Epithelial cell of esophagus (primary cell): ENCODE data around the gene AFAP1L2.

Experiments used
- DNase-seq: peaks from one replicate; pipeline ENCODE4 v3.0.0; 2010; ENCODE audit warnings: low read depth
- H3K4me3 ChIP-seq: 2 replicates; pipeline ENCODE4 v1.5.1; 2011; ENCODE audit warnings: mild to moderate bottlenecking, low read length, control low read depth
- CTCF ChIP-seq: IDR thresholded peaks from 2 replicates; pipeline ENCODE4 v1.5.1; 2011; ENCODE audit warnings: low read depth, mild to moderate bottlenecking, low read length, control low read depth, inconsistent platforms; ENCODE audit not compliant: insufficient read depth; ENCODE audit errors: missing control alignments

AFAP1L2 gene

GRCh38 chr10:114311496-114312209, 92.6 kb downstream of the AFAP1L2 start:
- no peak for DNase-seq
- no peak overlapping the region for H3K4me3 ChIP-seq
- TF ChIP-seq CTCF = no peak

- TF ChIP-seq CTCF = no peak
- H3K4me3 ChIP-seq = no peak overlapping the region
- no peak for DNase-seq
These were observed 93.3 kb downstream of the AFAP1L2 start for GRCh38 chr10:114311023-114311422.

GRCh38 chr10:114310346-114310745, 94.0 kb downstream of the AFAP1L2 start:
- TF ChIP-seq CTCF = no peak
- DNase-seq = no peak
- H3K4me3 ChIP-seq = no peak overlapping the region

- H3K4me3 ChIP-seq = no peak overlapping the region
- no peak for TF ChIP-seq CTCF
These were observed 95.0 kb downstream of the AFAP1L2 start for GRCh38 chr10:114309364-114309651.

GRCh38 chr10:114308531-114309363, 95.6 kb downstream of the AFAP1L2 start:
- no peak overlapping the region for H3K4me3 ChIP-seq
- TF ChIP-seq CTCF = no peak
- no peak for DNase-seq

More at GRCh38 chr10:114309364-114309651, 95.0 kb downstream of the AFAP1L2 start:
- DNase-seq = no peak

GRCh38 chr10:114307731-114308130, 96.6 kb downstream of the AFAP1L2 start:
- no peak overlapping the region for H3K4me3 ChIP-seq
- no peak for TF ChIP-seq CTCF
- DNase-seq = no peak
